ENCODE measurements around the gene CNTN4.

Gene CNTN4

DNA sequence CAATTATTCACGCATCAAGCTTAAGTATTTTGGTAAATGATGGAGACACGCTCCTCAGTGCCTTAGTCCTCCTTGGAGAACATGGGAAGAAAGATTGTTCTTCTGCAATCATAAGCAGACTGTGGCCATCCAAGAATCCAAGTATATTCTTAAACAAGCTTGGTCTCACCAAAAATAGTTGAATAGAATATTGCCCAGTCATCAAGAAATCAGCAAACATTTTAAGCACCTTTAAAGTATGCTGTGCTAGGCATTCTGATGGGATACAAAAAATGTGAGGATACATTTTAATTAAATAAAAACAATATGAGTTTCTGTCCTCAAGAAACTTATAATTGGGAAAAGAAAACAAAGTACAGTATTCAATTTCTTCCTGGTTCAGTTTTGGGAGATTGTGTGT, 445.5 kb downstream of the CNTN4 start:
- H3K4me3 ChIP-seq (ENCODE audit: low read depth, low read length): no peak overlapping the region
- TF ChIP-seq, protein P1, sequence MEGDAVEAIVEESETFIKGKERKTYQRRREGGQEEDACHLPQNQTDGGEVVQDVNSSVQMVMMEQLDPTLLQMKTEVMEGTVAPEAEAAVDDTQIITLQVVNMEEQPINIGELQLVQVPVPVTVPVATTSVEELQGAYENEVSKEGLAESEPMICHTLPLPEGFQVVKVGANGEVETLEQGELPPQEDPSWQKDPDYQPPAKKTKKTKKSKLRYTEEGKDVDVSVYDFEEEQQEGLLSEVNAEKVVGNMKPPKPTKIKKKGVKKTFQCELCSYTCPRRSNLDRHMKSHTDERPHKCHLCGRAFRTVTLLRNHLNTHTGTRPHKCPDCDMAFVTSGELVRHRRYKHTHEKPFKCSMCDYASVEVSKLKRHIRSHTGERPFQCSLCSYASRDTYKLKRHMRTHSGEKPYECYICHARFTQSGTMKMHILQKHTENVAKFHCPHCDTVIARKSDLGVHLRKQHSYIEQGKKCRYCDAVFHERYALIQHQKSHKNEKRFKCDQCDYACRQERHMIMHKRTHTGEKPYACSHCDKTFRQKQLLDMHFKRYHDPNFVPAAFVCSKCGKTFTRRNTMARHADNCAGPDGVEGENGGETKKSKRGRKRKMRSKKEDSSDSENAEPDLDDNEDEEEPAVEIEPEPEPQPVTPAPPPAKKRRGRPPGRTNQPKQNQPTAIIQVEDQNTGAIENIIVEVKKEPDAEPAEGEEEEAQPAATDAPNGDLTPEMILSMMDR (IDR thresholded peaks at IDR 0.05; ENCODE audit: insufficient read depth, low read depth, low read length, missing control alignments): no peak
- no peak for DNase-seq (ENCODE audit: low read depth)

DNA sequence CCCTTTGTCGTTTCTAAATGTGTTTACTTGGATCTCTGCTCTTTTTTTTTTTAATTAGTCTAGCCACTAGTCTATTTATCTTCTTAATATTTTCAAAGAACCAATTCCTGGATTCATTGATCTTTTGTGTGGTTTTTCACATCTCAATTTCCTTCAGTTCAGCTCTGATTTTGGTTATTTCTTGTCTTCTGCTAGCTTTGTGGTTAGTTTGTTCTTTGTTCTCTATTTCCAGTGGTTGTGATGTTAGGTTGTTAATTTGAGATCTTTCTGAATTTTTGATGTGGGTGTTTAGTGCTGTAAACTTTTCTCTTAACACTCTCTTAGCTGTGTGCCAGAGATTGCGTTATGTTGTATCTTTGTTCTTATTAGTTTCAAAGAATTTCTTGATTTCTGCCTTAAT, 446.1 kb downstream of the CNTN4 start:
- no peak overlapping the region for H3K4me3 ChIP-seq (ENCODE audit: low read depth, low read length)
- DNase-seq (ENCODE audit: low read depth): no peak
- TF ChIP-seq, protein P1 (IDR thresholded peaks at IDR 0.05; ENCODE audit: insufficient read depth, low read depth, low read length, missing control alignments): no peak

DNA sequence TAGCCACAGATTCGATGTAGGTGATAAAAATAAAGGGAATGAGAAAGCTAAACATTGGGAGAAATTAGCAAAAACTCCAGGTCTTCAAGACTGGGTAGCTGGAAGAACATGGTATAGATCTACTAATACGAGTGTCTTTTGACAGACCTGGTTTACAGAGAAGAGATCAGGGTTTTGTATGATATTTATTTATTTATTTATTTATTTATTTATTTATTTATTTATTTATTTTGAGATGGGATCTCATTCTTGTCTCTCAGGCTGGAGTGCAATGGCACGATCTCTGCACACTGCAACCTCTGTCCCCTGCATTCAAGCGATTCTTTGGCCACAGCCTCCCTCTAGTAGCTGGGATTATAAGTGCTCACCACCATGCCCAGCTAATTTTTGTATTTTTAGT, 448.4 kb downstream of the CNTN4 start:
- DNase-seq (ENCODE audit: low read depth): no peak
- TF ChIP-seq, protein P1 (IDR thresholded peaks at IDR 0.05; ENCODE audit: insufficient read depth, low read depth, low read length, missing control alignments): no peak
- H3K4me3 ChIP-seq (ENCODE audit: low read depth, low read length): no peak overlapping the region

DNA sequence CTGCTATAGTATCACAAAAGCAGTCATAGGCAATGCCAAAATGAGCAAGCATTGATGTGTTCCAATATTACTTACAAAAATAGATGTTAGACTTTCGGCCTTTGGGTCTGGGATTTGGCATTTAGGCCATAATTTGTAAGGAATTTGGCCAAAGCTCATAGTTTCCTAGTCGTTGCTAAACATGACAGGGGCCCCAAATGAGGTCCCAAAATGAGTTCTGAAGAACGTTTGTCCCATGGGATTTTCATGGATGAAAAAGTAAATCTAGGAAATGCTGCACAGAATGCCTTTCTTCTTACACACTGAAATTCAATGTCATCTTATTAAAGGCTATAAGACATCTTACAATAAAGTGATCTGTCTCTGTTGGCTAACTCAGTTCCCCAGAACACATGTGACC, 456.0 kb downstream of the CNTN4 start:
- TF ChIP-seq, protein P1 (IDR thresholded peaks at IDR 0.05; ENCODE audit: insufficient read depth, low read depth, low read length, missing control alignments): no peak
- H3K4me3 ChIP-seq (ENCODE audit: low read depth, low read length): no peak overlapping the region
- DNase-seq (ENCODE audit: low read depth): no peak

DNA sequence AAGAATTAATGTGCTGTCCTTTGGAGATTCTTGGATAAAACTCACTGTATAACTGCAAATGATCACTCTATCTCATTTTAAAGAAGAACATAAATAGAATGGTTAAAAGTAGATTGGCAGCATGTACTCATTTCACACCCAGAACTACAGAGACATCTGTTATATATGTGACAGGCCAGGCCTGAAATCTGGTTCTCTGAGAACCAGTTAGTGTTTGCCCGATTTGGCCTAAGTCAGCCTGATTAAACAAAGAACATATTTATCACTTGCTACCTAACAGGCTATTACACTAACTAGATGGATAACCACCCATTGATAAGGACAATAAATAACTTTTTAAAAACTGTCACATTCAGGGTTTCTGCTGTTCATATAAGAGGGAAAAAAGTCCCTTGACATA, 460.1 kb downstream of the CNTN4 start:
- no peak for DNase-seq (ENCODE audit: low read depth)
- TF ChIP-seq, protein P1 (IDR thresholded peaks at IDR 0.05; ENCODE audit: insufficient read depth, low read depth, low read length, missing control alignments): no peak
- H3K4me3 ChIP-seq (ENCODE audit: low read depth, low read length): no peak overlapping the region

DNA sequence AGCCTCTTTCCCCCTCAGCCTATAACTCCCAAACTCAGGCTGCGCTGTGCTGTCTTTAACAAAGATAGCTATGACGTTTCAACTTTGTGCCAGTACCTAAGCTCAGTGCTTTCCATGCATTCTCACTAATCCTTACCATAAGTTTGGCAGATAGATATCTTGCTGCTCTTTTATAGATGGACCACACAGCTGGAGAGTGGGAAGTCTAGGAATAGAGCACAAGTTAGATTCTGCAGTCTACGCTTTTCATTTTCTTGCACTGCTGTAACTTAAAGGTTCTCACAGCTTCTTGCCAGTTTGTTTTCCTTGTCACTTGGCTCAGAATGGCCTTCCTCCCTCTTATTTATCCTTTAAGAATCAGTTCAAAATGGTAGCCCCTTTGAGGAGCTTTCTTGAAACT, 468.8 kb downstream of the CNTN4 start:
- no peak overlapping the region for H3K4me3 ChIP-seq (ENCODE audit: low read depth, low read length)
- DNase-seq (ENCODE audit: low read depth): no peak
- TF ChIP-seq, protein P1 (IDR thresholded peaks at IDR 0.05; ENCODE audit: insufficient read depth, low read depth, low read length, missing control alignments): no peak

DNA sequence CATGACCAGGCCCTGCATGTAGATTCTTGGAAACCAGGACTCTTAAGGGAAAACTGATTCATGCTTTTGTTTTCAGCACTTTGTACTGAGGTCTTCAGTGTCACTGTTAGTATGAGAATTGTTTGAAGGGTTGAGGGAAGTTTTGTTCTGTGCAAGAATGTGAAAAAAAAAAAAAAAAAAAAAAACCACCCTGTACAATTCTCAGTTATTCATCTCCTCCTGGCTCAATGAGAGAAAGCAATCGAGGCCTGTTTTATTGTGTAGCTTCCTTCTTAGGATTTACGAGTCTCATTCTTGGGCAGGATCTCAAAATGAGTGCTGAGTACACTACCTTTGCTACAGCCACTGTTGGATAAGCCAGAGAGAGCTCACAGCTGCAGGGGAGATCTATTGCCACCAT, 469.5 kb downstream of the CNTN4 start:
- DNase-seq (ENCODE audit: low read depth): no peak
- no peak overlapping the region for H3K4me3 ChIP-seq (ENCODE audit: low read depth, low read length)
- TF ChIP-seq, protein P1 (IDR thresholded peaks at IDR 0.05; ENCODE audit: insufficient read depth, low read depth, low read length, missing control alignments): no peak
